Glutamatergic neuron (in vitro differentiated cells): ENCODE measurements around the gene MLXIP. TPM values are rescaled to one million over a fixed set of nuclear protein-coding genes. Genes with fewer than 3 reads are reported as not detected.

ENCODE experiments used
- DNase-seq: peaks from one replicate; pipeline ENCODE4 v3.0.0; 2022
- H3K27ac Mint-ChIP-seq: one replicate; pipeline ENCODE4 v1.8.0; 2020; ENCODE audit warnings: mild to moderate bottlenecking, mixed read lengths, inconsistent platforms; ENCODE audit not compliant: unreplicated experiment
- H3K27me3 Mint-ChIP-seq: one replicate; pipeline ENCODE4 v1.8.0; 2020; ENCODE audit warnings: mild to moderate bottlenecking, moderate library complexity, mixed read lengths, inconsistent platforms; ENCODE audit not compliant: unreplicated experiment
- H3K36me3 Mint-ChIP-seq: one replicate; pipeline ENCODE4 v1.8.0; 2020; ENCODE audit warnings: mild to moderate bottlenecking, mixed read lengths, inconsistent platforms; ENCODE audit not compliant: unreplicated experiment
- H3K4me1 Mint-ChIP-seq: one replicate; pipeline ENCODE4 v1.8.0; 2020; ENCODE audit warnings: mild to moderate bottlenecking, low read depth, mixed read lengths, inconsistent platforms; ENCODE audit not compliant: unreplicated experiment
- H3K4me3 Mint-ChIP-seq: one replicate; pipeline ENCODE4 v1.8.0; 2020; ENCODE audit warnings: mild to moderate bottlenecking, mixed read lengths, inconsistent platforms; ENCODE audit not compliant: unreplicated experiment
- H3K9me3 Mint-ChIP-seq: one replicate; pipeline ENCODE4 v1.8.0; 2020; ENCODE audit warnings: mild to moderate bottlenecking, moderate library complexity, mixed read lengths, inconsistent platforms; ENCODE audit not compliant: unreplicated experiment
- CTCF ChIP-seq: fragments of 200-600 bp; sonication (generic); IDR thresholded peaks from one replicate; pipeline ENCODE4 v1.5.0; 2021; ENCODE audit not compliant: partially characterized antibody, unreplicated experiment
- total RNA-seq: library from RNA; stranded (reverse); fragmentation: NEBNext Ultra II Directional; extraction: Animal tissue kit (Norgen Biotek cat#: 25700); gene quantifications from one replicate; pipeline ENCODE4 v1.2.1, GENCODE V29; 2021; ENCODE audit not compliant: unreplicated experiment

MLXIP gene
- total RNA-seq, 1 donor from 2014 or later: 120 TPM

GRCh38 chr12:122138616-122139015 lies 60.1 kb downstream of the MLXIP start:
- no peaks in the 10 kb centered on the region for H3K4me1 Mint-ChIP-seq
- no peak for TF ChIP-seq CTCF
- no peak overlapping the region for H3K27ac Mint-ChIP-seq
- H3K27me3 Mint-ChIP-seq: peaks cover 13% of the 10 kb centered on the region
- DNase-seq: no peak
- no peak overlapping the region for H3K4me3 Mint-ChIP-seq
- H3K9me3 Mint-ChIP-seq: peaks cover 10% of the 10 kb centered on the region
- peaks cover 3% of the 10 kb centered on the region for H3K36me3 Mint-ChIP-seq

GRCh38 chr12:122139266-122139665 lies 60.7 kb downstream of the MLXIP start:
- Mint-ChIP-seq H3K4me3 (no peak overlapping the region), H3K27me3 (peaks cover 17% of the 10 kb centered on the region), H3K36me3 (peaks cover 8% of the 10 kb centered on the region), H3K4me1 (no peaks in the 10 kb centered on the region), H3K27ac (no peak overlapping the region), H3K9me3 (peaks cover 15% of the 10 kb centered on the region)
- DNase-seq: no peak
- no peak for TF ChIP-seq CTCF

GRCh38 chr12:122139941-122140340 lies 61.4 kb downstream of the MLXIP start:
- H3K27ac Mint-ChIP-seq: no peak overlapping the region
- H3K36me3 Mint-ChIP-seq: peaks cover 8% of the 10 kb centered on the region

GRCh38 chr12:122140467-122141257 lies 62.1 kb downstream of the MLXIP start:
- H3K27me3 Mint-ChIP-seq: peaks cover 14% of the 10 kb centered on the region
- H3K9me3 Mint-ChIP-seq: peaks cover 15% of the 10 kb centered on the region
- no peaks in the 10 kb centered on the region for H3K4me1 Mint-ChIP-seq
- H3K27ac Mint-ChIP-seq: no peak overlapping the region
- peaks cover 8% of the 10 kb centered on the region for H3K36me3 Mint-ChIP-seq
- no peak overlapping the region for H3K4me3 Mint-ChIP-seq
- no peak for TF ChIP-seq CTCF
- DNase-seq: no peak

More at GRCh38 chr12:122139941-122140340, 61.4 kb downstream of the MLXIP start:
- no peak for DNase-seq
- no peak overlapping the region for H3K4me3 Mint-ChIP-seq
- no peaks in the 10 kb centered on the region for H3K4me1 Mint-ChIP-seq
- H3K27me3 Mint-ChIP-seq: peaks cover 16% of the 10 kb centered on the region
- TF ChIP-seq CTCF: no peak
- H3K9me3 Mint-ChIP-seq: peaks cover 15% of the 10 kb centered on the region
